Upper lobe of left lung (tissue), 6 donors: ENCODE results near the gene HIGD2B. TPM values are rescaled to one million over a fixed set of nuclear protein-coding genes. Genes with fewer than 3 reads are reported as not detected.
A peak's percentile ranks its signal among the peaks of the same experiment; 100 is the strongest.

Experiments used
- ATAC-seq, 2 donors: fragments of 200-7000 bp; cut with Tn5 transposase; one replicate each; pipeline ENCODE4 v1.9.1; 2022; ENCODE audit warnings: mild to moderate bottlenecking in 2 of 2, moderate library complexity in 2 of 2; ENCODE audit not compliant: low FRiP score in 2 of 2
- DNase-seq, 2 donors: peaks; one replicate each; pipeline ENCODE4 v3.0.0-alpha.2; 2019 to 2020
- H3K27ac ChIP-seq, 4 donors: fragments of 200-600 bp; sonication (generic); one replicate each; pipeline ENCODE4 v1.5.1; 2016 to 2019
- H3K27me3 ChIP-seq, 4 donors: fragments of 200-600 bp; sonication (generic); one replicate each; pipeline ENCODE4 v1.5.1; 2017 to 2019
- H3K36me3 ChIP-seq, 4 donors: fragments of 200-600 bp; sonication (generic); one replicate each; pipeline ENCODE4 v1.5.1; 2016 to 2019
- H3K4me1 ChIP-seq, 4 donors: fragments of 200-600 bp; sonication (generic); one replicate each; pipeline ENCODE4 v1.5.1; 2018 to 2019
- H3K4me3 ChIP-seq, 4 donors: fragments of 200-600 bp; sonication (generic); one replicate each; pipeline ENCODE4 v1.5.1; 2017 to 2019; ENCODE audit warnings: mild to moderate bottlenecking in 2 of 4, moderate library complexity in 1 of 4
- H3K9me3 ChIP-seq, 4 donors: fragments of 200-600 bp; sonication (generic); one replicate each; pipeline ENCODE4 v1.5.1; 2018 to 2019
- EP300 ChIP-seq, 4 donors: sonication (generic); formaldehyde crosslinking; IDR thresholded peaks; one replicate each; pipeline ENCODE4 v1.5.1; 2017; ENCODE audit warnings: antibody characterized with exemption in 4 of 4, control low read depth in 2 of 4
- POLR2A ChIP-seq, 4 donors: fragments of 450-650 bp; IDR thresholded peaks; one replicate each; pipeline ENCODE4 v1.5.1; 2016 to 2017; ENCODE audit warnings: antibody characterized with exemption in 4 of 4, mild to moderate bottlenecking in 2 of 4
- POLR2AphosphoS5 ChIP-seq, 2 donors: sonication (generic); formaldehyde crosslinking; IDR thresholded peaks; one replicate each; pipeline ENCODE4 v1.5.1; 2017; ENCODE audit warnings: antibody characterized with exemption in 2 of 2
- WGBS, 2 donors: methylation state at CpG; one replicate each; pipeline ENCODE4 v1.1.5; 2017 to 2018; 5-methylcytosine and 5-hydroxymethylcytosine counted together
- total RNA-seq, 6 donors: library from RNA; depleted of rRNA in 4 of 6; stranded (reverse); fragments of >200 nt in 4 of 6; gene quantifications; one replicate each; pipeline versions ENCODE4 v1.1.0 to v1.2.1, GENCODE V29; 2016 to 2021
- TF ChIP-seq, protein P1 (sequence below), 6 experiments: fragments of 450-650 bp in 4 of 6; fragments of 200-600 bp in 2 of 6; sonication (generic) in 2 of 6; IDR thresholded peaks; one replicate each; pipeline ENCODE4 v1.5.1; 2016 to 2019; ENCODE audit warnings: antibody characterized with exemption in 6 of 6
- donor health status: DM: no; HTN: no; CAD: no; lungs with moderate emphysema.
- donor health status: DM: no; HTN: yes; CAD: no; lungs with severe emphysema.

The HIGD2B gene
- total RNA-seq, 6 donors from 2014 or later: not detected

DNA sequence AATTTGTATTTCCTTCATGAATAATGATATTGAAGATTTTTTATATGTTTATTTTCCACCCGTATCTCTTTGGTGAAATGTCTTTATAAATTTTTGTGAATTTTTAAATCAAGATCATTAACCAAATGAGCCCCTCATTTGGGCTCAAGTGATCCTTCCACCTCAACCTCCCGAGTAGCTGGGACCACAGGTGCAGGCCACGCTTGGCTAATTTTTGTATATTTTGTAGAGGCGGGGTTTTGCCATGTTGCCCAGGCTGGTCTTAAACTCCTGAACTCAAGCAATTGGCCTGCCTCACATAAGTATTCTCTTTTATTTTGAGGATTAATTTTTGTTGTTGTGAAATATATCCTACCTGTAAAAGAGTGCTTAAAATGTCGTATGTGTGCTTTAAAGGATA, 5.0 kb upstream of the HIGD2B start:
- TF ChIP-seq EP300 (IDR thresholded peaks at IDR 0.05) (no peak), POLR2AphosphoS5 (IDR thresholded peaks at IDR 0.05) (no peak), POLR2A (IDR thresholded peaks at IDR 0.05) (no peak)
- TF ChIP-seq, protein P1, sequence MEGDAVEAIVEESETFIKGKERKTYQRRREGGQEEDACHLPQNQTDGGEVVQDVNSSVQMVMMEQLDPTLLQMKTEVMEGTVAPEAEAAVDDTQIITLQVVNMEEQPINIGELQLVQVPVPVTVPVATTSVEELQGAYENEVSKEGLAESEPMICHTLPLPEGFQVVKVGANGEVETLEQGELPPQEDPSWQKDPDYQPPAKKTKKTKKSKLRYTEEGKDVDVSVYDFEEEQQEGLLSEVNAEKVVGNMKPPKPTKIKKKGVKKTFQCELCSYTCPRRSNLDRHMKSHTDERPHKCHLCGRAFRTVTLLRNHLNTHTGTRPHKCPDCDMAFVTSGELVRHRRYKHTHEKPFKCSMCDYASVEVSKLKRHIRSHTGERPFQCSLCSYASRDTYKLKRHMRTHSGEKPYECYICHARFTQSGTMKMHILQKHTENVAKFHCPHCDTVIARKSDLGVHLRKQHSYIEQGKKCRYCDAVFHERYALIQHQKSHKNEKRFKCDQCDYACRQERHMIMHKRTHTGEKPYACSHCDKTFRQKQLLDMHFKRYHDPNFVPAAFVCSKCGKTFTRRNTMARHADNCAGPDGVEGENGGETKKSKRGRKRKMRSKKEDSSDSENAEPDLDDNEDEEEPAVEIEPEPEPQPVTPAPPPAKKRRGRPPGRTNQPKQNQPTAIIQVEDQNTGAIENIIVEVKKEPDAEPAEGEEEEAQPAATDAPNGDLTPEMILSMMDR (IDR thresholded peaks at IDR 0.05): no peak
- H3K4me3 ChIP-seq: no peak overlapping the region
- H3K4me1 ChIP-seq: peaks cover 0 to 11% (median 3%) of the 10 kb centered on the region in 4 donors
- H3K9me3 ChIP-seq: no peaks in the 10 kb centered on the region
- no peak overlapping the region for H3K27ac ChIP-seq
- H3K36me3 ChIP-seq: no peaks in the 10 kb centered on the region
- no peak for ATAC-seq
- WGBS, 2 donors: 89 to 94% methylated on average over 5 of the region's 5 CpGs
- no peaks in the 10 kb centered on the region for H3K27me3 ChIP-seq
- DNase-seq: no peak

DNA sequence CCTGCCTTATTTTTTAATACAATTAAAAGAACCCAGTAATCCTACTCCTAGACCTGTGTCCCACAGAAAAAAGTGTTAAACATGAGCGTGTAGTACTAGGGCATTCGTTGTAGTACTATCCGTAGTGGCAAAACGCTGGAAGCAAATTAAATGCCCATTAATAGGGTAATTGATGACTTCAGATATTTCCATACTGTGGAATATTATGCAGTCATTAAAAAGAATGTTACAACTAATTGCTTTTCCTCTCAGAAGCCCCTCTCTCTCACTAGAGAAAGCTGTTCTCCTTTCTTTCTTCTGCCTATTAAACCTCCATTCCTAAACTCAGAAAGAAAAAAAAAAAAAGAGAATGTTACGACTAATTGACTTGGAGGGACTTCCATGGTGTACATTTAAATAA, 2.7 kb upstream of the HIGD2B start:
- Histone ChIP-seq H3K27ac (no peak overlapping the region), H3K9me3 (no peaks in the 10 kb centered on the region), H3K4me1 (peaks cover 0 to 20% (median 8%) of the 10 kb centered on the region in 4 donors), H3K27me3 (no peaks in the 10 kb centered on the region), H3K36me3 (no peaks in the 10 kb centered on the region), H3K4me3 (no peak overlapping the region)
- TF ChIP-seq, protein P1 (IDR thresholded peaks at IDR 0.05): no peak
- TF ChIP-seq POLR2AphosphoS5 (IDR thresholded peaks at IDR 0.05) (no peak), POLR2A (IDR thresholded peaks at IDR 0.05) (no peak), EP300 (IDR thresholded peaks at IDR 0.05) (no peak)
- 94 to 97% methylated on average over 5 of the region's 5 CpGs for WGBS, 2 donors
- ATAC-seq (no peak), DNase-seq (no peak)

DNA sequence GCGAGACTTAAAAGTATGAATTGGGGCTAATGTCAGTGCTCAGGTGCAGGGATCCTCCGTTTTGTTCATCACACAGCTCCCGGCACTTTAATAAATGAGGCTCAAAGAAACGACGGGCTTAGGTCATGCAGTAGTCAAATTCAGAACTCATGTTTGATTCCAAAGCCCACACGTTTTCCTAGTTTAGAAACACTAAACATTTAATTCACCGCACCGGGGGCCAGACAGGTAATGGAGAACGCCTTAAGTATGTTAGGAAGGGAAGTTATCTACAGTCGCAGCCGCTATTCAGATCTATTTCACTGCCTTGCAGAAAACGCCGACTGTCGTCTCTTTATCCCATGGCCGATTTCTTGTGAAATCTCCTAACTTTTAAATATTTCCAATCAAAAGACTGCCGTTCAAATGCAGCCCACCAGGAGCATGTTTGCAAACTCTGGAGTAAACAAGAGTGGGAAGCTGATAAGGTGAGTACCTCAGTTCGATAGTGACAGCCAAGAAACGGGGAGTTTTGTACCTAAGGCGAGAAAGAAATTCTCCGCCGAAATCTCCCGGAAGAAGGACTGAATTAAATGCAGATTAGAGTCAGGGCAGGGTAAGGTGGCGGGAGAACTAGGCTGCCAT, 569 bp downstream of the HIGD2B start:
- H3K27me3 ChIP-seq: no peaks in the 10 kb centered on the region
- no peaks in the 10 kb centered on the region for H3K9me3 ChIP-seq
- ATAC-seq (no peak), DNase-seq (no peak)
- H3K4me1 ChIP-seq: peaks cover 0 to 20% (median 8%) of the 10 kb centered on the region in 4 donors
- no peaks in the 10 kb centered on the region for H3K36me3 ChIP-seq
- 30 to 35% methylated on average over 23 of the region's 23 CpGs for WGBS, 2 donors
- TF ChIP-seq, protein P1 (IDR thresholded peaks at IDR 0.05): no peak
- no peak for TF ChIP-seq EP300 (IDR thresholded peaks at IDR 0.05)
- TF ChIP-seq POLR2A (IDR thresholded peaks at IDR 0.05): no peak
- no peak for TF ChIP-seq POLR2AphosphoS5 (IDR thresholded peaks at IDR 0.05)
- H3K27ac ChIP-seq: peak overlapping the region; percentile 84 to 95 (median 90)
- peak overlapping the region; percentile 62 to 75 (median 68) for H3K4me3 ChIP-seq

DNA sequence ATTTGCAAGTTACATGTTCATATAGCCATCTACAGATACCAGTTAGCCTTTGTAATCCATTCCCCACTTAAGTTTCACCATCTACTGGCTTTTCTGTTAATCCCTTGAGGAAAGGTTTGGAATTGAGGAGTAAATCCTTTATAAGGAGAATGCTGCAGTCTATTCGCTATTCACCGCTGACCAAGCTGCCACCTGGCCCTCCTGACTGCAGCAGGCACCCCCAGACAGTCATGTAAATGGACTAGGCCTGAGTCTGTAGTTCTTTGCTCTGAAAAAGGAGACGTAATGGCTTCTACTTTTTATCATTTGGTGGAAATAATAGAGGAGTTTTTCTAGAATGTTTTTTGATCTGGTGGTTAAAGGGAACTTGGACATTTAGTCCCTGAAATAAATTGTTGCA, 3.2 kb downstream of the HIGD2B start:
- Histone ChIP-seq H3K4me3 (no peak overlapping the region), H3K36me3 (no peaks in the 10 kb centered on the region), H3K4me1 (peaks cover 0 to 20% (median 8%) of the 10 kb centered on the region in 4 donors), H3K27ac (no peak overlapping the region), H3K27me3 (no peaks in the 10 kb centered on the region), H3K9me3 (no peaks in the 10 kb centered on the region)
- 94 to 98% methylated on average over 3 of the region's 3 CpGs for WGBS, 2 donors
- TF ChIP-seq POLR2A (IDR thresholded peaks at IDR 0.05) (no peak), POLR2AphosphoS5 (IDR thresholded peaks at IDR 0.05) (no peak), EP300 (IDR thresholded peaks at IDR 0.05) (no peak)
- TF ChIP-seq, protein P1 (IDR thresholded peaks at IDR 0.05): no peak
- DNase-seq (no peak), ATAC-seq (no peak)

DNA sequence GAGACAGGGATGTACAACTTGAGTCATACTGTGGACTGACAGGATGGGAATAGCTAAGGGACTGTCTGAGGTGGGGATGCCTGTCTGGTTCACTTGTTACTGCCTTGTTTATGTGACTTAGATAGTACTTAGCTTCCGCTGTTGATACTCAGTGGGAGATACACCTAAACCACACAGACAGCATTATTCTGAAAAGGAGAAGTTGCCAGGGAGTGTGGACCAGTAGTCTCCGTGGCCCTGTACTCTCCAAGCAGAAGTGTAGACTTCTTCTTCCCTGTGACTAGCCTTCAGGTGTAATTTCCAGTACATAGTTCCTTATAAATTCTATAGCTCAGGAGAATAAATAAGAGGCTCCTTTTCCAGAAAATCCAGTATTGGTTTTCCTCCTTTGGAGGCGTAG, 5.1 kb downstream of the HIGD2B start:
- no peak overlapping the region for H3K4me3 ChIP-seq
- DNase-seq: no peak
- ATAC-seq: no peak
- no peaks in the 10 kb centered on the region for H3K9me3 ChIP-seq
- no peaks in the 10 kb centered on the region for H3K36me3 ChIP-seq
- TF ChIP-seq POLR2A (IDR thresholded peaks at IDR 0.05) (no peak), POLR2AphosphoS5 (IDR thresholded peaks at IDR 0.05) (no peak), EP300 (IDR thresholded peaks at IDR 0.05) (no peak)
- TF ChIP-seq, protein P1 (IDR thresholded peaks at IDR 0.05): no peak
- H3K27ac ChIP-seq: no peak overlapping the region
- 55 to 57% methylated on average over 3 of the region's 3 CpGs for WGBS, 2 donors
- H3K27me3 ChIP-seq: no peaks in the 10 kb centered on the region
- H3K4me1 ChIP-seq: peaks cover 0 to 8% (median 5%) of the 10 kb centered on the region in 4 donors
